NCI-H774 (cell line): ENCODE results near the gene RDH8.

ENCODE experiments used
- DNase-seq: peaks from one replicate; lab custom pipeline; 2025; lab: John Stamatoyannopoulos, UW

The RDH8 gene

GRCh38 chr19:10036601-10037071, 23.4 kb downstream of the RDH8 start:
- no peak for DNase-seq

DNA sequence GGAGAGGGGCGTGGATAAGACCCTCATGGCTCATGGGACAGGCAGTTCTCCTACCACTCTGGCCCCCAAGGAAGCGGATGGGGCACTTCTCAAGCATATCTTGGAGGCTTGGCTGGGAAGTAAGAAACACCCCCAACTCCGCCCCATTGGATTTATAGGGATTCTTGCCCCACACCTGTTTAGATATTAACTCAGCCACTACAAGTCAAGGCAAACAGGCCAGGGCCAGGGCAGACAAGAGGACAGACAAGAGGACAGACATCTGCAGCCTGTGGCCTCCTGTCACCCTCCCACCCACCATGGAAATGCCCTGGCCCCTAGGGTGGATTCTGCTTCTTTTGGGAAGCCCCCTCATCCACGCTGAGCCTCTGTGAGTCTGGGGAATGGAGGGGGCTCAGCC, 24.1 kb downstream of the RDH8 start:
- DNase-seq = no peak

- no peak for DNase-seq
Measured at GRCh38 chr19:10037809-10038208, 24.5 kb downstream of the RDH8 start.

- no peak for DNase-seq
Measured at GRCh38 chr19:10043286-10043927, 30.1 kb downstream of the RDH8 start.

DNA sequence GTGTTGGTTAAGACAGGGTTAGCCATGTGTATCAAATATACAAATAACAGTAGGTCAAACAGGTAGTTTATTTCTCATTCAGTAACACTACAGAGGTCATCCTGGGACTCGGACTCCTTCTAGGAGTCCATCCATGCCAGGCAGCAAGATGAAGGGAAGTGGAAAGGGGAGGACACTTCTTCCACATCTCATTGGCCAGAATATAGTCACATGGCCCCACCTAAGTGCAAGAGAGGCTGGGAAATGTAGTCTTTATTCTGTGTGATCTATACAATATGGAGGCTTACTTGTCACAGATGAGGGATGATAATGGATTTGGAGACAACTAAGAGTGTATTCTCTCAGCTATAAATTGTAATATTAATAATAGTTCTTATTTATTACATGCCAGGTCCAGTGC, 31.1 kb downstream of the RDH8 start:
- no peak for DNase-seq

- no peak for DNase-seq
Measured at GRCh38 chr19:10045371-10045770, 32.1 kb downstream of the RDH8 start.

DNA sequence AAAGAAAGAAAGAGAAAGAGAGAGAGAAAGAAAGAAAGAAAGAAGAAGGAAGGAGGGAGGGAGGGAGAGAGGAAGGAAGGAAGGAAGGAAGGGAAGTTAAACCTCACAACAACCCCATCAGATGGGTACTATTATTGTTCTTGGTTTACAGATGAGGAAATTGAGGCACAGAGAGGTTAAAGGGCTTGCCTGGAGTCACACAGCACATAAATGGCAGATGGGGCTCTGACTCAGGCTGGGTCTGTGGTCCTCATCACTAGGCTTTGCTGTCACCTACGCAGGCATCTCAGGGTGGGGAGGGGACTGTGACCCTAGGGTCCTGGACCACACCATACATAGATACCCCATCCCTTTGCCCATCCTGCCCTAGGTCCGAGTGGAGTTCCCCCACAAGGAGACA, 36.3 kb downstream of the RDH8 start:
- no peak for DNase-seq

DNA sequence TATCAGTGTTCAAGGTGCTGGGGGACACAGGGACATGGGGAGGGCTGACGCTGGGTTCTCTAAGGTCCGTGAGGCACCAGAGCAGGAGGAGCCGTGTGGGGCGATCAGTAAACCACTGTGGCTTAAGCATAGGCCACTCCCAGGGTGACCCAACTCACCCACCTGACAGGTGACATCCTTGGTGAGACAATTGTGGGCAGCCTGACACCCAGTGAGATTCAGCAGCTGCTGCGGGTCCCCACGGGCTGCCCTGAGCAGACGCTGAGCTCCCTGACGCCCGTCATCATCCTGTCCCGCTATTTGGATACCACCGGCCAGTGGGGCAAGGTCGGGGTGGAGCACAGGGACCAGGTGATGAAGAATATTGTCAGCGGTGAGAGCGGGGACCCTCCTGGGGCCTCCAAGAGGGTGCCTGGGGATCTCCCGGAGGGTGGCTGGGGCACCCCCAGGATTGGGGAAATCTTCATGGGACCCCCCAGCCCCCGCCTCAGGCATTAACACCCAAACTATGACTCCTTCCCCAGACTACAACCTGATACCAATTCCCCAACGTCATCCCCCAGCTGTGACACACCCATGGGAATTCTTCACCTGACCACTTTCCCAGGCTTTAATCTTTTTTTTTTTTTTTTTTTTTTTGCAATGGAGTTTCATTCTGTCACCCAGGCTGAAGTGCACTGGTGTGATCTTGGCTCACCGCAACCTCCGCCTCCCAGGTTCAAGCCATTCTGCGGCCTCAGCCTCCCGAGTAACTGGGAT, 39.5 kb downstream of the RDH8 start:
- DNase-seq = no peak

- no peak for DNase-seq
Measured at GRCh38 chr19:10061717-10062310, 48.5 kb downstream of the RDH8 start.

DNA sequence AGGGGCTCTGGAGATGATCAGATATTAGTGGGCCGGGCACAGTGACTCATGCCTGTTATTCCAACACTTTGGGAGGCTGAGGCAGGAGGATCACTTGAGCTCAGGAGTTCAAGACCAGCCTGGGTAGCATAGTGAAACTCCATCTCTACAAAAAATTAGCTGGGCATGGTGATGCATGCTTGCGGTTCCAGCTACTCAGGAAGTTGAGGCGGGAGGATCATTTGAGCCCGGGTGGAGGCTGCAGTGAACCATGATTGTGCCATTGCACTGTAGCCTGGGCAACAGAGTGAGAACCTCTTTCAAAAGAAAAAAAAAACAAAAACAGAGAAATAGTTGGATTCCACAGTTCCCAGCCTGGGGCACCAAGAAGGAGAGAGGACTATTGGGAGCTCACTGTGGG, 54.9 kb downstream of the RDH8 start:
- DNase-seq = no peak

DNA sequence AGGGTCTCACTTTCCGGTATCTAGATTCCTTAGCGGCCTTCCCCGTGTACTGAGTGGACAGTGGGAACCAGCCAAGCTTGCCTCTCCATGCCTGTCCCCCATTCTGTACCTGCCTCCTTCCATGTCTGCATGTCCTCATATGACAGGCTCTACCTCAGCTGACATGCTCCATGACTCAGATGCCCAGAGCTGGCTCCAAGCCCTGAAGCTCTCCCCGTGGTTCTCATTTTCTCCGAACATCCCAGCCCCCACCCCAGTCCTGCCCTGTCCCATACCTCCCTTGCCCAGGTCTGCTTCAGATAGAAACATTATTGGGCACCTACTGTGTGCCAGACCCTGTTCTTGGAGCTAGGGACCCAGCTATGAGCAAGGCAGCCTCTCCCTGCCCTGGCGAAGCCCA, 55.8 kb downstream of the RDH8 start:
- DNase-seq = no peak

DNA sequence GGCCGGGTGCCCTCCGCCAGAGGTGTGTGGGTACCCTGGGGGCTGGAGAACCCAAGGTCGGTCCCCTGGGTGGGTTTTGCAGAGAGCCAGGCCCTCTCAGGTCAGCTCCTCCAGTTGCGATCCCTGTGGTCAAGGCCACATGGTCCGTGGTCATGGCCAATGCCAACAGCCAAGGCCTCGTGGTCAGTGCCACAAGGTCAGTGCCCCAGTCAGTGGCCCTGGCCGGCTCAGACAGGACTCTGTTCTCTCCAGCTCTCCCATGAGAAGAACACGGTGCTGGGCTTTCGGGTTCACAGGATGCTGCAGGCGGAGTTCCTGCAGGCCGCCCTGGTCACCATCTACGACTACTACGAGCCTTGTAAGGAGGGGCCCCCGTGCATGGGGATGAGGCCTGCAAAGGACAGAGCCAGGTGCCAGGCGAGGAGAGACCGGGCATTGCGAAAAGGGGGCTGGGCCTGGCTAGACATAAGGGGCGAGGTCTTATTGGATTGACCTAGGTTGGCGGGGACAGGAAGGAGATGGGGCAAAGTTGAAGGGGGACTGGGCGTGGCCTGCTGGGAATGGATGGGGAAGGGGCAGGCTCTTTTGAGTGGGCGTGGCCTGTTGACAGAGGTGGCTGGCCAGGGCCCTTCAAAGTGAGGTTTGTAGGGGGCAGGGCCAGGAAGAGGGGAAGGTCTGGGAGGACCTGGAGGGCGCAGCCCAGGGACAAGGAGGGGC, 57.6 kb downstream of the RDH8 start:
- DNase-seq = no peak
